Measurements from ENCODE around the gene NQO1. TPM values are rescaled to one million over a fixed set of nuclear protein-coding genes. Genes with fewer than 3 reads are reported as not detected.

Gene NQO1
- total and polyA plus RNA-seq, 2 of the 13 experiments (the other 11 are each of a cell fraction or from before 2014, with no cell fraction given): 464 to 1,060 TPM

DNA sequence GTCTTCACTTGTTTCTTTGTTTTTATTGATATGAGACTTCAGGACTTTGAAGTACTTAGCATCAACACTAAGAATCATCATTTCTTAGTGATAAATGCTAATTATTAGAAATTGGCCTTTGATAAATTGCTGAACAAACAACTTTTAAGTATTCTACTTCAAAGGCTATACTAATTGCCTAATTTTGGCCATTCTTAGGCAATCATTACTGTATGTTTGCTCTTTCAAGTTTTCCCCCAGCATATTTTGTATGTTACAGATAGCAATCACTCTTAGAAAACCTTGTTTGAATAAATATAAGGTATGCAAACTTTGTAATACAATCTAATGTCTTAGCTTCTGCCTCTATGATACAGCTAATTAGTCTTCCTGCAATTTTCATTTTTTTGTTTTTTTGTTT is 46.0 kb downstream of the NQO1 start (continued):
- TF ChIP-seq HNRNPLL (IDR thresholded peaks at IDR 0.05; ENCODE audit: low read depth, low read length, poor library complexity, severe bottlenecking) (no peak), MXI1 (IDR thresholded peaks at IDR 0.05; ENCODE audit: borderline replicate concordance, low read depth, low read length) (no peak), IRX3 (CRISPR knock-in tag; IDR thresholded peaks at IDR 0.05; ENCODE audit: borderline replicate concordance, low read depth) (no peak), FOXA3 (CRISPR knock-in tag; IDR thresholded peaks at IDR 0.05) (peak; percentile 51), ZNF619 (CRISPR knock-in tag; IDR thresholded peaks at IDR 0.05) (no peak), ZNF724P (CRISPR knock-in tag; IDR thresholded peaks at IDR 0.05; ENCODE audit: borderline replicate concordance) (no peak), CEBPB (IDR thresholded peaks at IDR 0.05; ENCODE audit: borderline replicate concordance, low read depth, low read length) (peak; percentile 99), ZNF446 (CRISPR knock-in tag; IDR thresholded peaks at IDR 0.05) (no peak)
- TF ChIP-seq, protein P1, sequence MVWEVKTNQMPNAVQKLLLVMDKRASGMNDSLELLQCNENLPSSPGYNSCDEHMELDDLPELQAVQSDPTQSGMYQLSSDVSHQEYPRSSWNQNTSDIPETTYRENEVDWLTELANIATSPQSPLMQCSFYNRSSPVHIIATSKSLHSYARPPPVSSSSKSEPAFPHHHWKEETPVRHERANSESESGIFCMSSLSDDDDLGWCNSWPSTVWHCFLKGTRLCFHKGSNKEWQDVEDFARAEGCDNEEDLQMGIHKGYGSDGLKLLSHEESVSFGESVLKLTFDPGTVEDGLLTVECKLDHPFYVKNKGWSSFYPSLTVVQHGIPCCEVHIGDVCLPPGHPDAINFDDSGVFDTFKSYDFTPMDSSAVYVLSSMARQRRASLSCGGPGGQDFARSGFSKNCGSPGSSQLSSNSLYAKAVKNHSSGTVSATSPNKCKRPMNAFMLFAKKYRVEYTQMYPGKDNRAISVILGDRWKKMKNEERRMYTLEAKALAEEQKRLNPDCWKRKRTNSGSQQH (CRISPR knock-in tag; IDR thresholded peaks at IDR 0.05; ENCODE audit: low read depth): no peak
- TF ChIP-seq, protein P2, sequence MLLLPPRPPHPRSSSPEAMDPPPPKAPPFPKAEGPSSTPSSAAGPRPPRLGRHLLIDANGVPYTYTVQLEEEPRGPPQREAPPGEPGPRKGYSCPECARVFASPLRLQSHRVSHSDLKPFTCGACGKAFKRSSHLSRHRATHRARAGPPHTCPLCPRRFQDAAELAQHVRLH (CRISPR knock-in tag; IDR thresholded peaks at IDR 0.05; ENCODE audit: borderline replicate concordance, low read depth): no peak
- TF ChIP-seq, protein P3, sequence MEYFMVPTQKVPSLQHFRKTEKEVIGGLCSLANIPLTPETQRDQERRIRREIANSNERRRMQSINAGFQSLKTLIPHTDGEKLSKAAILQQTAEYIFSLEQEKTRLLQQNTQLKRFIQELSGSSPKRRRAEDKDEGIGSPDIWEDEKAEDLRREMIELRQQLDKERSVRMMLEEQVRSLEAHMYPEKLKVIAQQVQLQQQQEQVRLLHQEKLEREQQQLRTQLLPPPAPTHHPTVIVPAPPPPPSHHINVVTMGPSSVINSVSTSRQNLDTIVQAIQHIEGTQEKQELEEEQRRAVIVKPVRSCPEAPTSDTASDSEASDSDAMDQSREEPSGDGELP (IDR thresholded peaks at IDR 0.05; ENCODE audit: borderline replicate concordance, low read depth): no peak
- TF ChIP-seq, protein P4, sequence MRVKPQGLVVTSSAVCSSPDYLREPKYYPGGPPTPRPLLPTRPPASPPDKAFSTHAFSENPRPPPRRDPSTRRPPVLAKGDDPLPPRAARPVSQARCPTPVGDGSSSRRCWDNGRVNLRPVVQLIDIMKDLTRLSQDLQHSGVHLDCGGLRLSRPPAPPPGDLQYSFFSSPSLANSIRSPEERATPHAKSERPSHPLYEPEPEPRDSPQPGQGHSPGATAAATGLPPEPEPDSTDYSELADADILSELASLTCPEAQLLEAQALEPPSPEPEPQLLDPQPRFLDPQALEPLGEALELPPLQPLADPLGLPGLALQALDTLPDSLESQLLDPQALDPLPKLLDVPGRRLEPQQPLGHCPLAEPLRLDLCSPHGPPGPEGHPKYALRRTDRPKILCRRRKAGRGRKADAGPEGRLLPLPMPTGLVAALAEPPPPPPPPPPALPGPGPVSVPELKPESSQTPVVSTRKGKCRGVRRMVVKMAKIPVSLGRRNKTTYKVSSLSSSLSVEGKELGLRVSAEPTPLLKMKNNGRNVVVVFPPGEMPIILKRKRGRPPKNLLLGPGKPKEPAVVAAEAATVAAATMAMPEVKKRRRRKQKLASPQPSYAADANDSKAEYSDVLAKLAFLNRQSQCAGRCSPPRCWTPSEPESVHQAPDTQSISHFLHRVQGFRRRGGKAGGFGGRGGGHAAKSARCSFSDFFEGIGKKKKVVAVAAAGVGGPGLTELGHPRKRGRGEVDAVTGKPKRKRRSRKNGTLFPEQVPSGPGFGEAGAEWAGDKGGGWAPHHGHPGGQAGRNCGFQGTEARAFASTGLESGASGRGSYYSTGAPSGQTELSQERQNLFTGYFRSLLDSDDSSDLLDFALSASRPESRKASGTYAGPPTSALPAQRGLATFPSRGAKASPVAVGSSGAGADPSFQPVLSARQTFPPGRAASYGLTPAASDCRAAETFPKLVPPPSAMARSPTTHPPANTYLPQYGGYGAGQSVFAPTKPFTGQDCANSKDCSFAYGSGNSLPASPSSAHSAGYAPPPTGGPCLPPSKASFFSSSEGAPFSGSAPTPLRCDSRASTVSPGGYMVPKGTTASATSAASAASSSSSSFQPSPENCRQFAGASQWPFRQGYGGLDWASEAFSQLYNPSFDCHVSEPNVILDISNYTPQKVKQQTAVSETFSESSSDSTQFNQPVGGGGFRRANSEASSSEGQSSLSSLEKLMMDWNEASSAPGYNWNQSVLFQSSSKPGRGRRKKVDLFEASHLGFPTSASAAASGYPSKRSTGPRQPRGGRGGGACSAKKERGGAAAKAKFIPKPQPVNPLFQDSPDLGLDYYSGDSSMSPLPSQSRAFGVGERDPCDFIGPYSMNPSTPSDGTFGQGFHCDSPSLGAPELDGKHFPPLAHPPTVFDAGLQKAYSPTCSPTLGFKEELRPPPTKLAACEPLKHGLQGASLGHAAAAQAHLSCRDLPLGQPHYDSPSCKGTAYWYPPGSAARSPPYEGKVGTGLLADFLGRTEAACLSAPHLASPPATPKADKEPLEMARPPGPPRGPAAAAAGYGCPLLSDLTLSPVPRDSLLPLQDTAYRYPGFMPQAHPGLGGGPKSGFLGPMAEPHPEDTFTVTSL (CRISPR knock-in tag; IDR thresholded peaks at IDR 0.05; ENCODE audit: borderline replicate concordance): no peak
- TF ChIP-seq, protein P5, sequence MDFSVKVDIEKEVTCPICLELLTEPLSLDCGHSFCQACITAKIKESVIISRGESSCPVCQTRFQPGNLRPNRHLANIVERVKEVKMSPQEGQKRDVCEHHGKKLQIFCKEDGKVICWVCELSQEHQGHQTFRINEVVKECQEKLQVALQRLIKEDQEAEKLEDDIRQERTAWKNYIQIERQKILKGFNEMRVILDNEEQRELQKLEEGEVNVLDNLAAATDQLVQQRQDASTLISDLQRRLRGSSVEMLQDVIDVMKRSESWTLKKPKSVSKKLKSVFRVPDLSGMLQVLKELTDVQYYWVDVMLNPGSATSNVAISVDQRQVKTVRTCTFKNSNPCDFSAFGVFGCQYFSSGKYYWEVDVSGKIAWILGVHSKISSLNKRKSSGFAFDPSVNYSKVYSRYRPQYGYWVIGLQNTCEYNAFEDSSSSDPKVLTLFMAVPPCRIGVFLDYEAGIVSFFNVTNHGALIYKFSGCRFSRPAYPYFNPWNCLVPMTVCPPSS (IDR thresholded peaks at IDR 0.05): no peak
- TF ChIP-seq, protein P6, sequence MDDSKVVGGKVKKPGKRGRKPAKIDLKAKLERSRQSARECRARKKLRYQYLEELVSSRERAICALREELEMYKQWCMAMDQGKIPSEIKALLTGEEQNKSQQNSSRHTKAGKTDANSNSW (CRISPR knock-in tag; IDR thresholded peaks at IDR 0.05; ENCODE audit: borderline replicate concordance): no peak
- TF ChIP-seq, protein P7, sequence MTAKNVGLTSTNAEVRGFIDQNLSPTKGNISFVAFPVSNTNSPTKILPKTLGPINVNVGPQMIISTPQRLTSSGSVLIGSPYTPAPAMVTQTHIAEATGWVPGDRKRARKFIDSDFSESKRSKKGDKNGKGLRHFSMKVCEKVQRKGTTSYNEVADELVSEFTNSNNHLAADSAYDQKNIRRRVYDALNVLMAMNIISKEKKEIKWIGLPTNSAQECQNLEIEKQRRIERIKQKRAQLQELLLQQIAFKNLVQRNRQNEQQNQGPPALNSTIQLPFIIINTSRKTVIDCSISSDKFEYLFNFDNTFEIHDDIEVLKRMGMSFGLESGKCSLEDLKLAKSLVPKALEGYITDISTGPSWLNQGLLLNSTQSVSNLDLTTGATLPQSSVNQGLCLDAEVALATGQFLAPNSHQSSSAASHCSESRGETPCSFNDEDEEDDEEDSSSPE (CRISPR knock-in tag; IDR thresholded peaks at IDR 0.05): no peak

All from HepG2 (cell line).